HPDE6-E6E7 (cell line): Measurements from ENCODE around the gene ZNF677.
"Not testable (repeated sequence)": the region's sequence is repeated elsewhere in the genome, so short reads cannot be mapped to it uniquely, and the experiment has no call there.

Experiments used
- DNase-seq: peaks from one replicate; pipeline ENCODE4 v3.0.0; 2011; ENCODE audit warnings: missing footprints; ENCODE audit errors: extremely low spot score

The ZNF677 gene

GRCh38 chr19:53254411-53255341, at the start of gene ZNF677:
TSS of gene ZNF677 (minus strand) at chr19:53254873. CDS start at chr19:53251550, 3,323 bp downstream.
- DNase-seq = peak; percentile 77

GRCh38 chr19:53301341-53301740, 46.7 kb upstream of the ZNF677 start:
- DNase-seq = not testable (repeated sequence)

DNA sequence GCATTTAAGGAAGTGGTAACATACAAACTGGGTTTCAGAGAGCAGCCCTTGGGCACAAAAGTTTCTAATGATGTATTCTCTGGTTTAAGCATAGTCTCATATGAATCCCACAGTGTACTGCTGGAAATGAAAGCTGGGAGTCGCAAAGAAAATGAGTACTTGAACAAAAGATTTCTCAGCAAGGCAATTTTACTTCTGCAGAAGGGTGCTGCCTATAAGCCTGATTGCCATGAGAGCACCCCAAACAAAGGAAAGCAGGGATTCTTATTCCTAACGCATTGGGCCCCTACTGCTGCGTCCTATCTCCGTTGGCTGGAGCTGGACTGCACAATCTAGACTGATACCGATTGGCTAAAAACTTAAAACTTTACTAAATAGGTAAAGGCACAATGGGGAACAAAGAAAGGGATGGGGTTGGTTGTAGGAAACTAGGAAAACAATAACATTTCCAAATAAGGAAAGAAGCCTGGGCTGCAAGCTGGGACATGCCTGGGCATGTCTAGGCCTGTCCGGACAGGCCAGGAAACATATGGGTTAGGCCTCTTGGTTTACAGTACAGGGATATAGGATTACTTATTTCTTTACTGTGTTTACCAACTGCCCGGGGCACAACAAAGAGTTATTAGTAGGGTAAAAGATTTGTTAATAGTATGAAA, 40.2 kb upstream of the ZNF677 start:
- DNase-seq = no peak

- no peak for DNase-seq
These were observed 36.3 kb upstream of the ZNF677 start for GRCh38 chr19:53290758-53291549.

DNA sequence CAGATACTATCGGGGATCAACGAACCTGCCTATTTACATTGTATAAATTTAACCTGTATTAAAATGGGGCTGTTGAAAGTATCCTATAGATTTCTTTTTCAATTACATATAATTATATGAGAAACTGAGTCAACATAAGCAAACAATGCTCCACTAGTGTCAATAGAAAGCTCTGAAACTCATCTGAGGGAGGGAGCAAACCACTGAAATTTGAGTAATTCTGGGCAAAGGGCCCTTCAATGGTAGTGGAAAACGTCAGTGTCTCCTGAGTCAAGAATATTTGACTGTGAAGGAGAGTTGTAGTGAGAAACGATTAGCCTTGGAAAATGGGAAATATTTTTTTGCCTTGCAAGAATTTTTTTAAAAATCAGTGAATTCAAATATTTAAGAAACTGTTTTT, 30.4 kb upstream of the ZNF677 start:
- no peak for DNase-seq

DNA sequence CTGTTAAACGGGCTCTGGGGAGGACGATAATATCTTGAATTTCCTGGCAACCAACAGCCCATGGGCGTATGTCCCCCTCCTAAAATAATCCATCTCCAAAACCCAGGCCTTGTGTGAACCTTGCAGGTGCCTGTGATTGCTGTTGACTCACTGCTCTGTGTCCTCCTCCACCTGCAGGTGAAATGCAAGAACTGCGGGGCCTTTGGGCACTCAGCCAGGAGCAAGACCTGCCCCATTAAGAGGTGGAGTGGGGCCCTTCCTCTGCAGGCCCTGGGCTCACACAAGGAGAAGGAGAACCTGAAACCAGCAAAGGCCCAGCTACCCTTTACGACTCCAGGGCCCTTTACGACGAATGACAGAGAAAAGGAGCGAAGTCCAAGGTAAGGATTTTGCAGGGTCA, 27.3 kb upstream of the ZNF677 start:
- not testable (repeated sequence) for DNase-seq

- no peak for DNase-seq
These were observed 20.8 kb upstream of the ZNF677 start for GRCh38 chr19:53275480-53275879.

DNA sequence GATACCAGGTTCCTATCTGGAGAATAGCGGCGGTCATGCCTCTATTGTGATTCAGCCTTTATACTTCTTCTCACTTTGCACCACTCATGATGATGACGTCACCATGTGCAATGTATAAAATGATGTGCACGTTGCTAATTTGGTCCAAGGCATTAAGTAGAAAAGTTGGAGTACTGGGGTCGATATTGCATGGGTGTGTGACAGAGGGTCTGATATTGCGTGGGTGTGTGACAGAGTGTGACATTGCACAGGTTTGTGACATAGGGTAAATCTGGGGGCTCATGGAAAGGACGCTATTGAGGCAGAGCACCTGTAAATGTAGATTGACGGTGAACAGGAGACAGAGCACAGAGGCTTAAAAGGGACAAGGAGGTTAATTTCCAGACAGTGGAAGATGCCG, 17.4 kb upstream of the ZNF677 start:
- no peak for DNase-seq

GRCh38 chr19:53269861-53270260, 15.2 kb upstream of the ZNF677 start:
- not testable (repeated sequence) for DNase-seq

DNA sequence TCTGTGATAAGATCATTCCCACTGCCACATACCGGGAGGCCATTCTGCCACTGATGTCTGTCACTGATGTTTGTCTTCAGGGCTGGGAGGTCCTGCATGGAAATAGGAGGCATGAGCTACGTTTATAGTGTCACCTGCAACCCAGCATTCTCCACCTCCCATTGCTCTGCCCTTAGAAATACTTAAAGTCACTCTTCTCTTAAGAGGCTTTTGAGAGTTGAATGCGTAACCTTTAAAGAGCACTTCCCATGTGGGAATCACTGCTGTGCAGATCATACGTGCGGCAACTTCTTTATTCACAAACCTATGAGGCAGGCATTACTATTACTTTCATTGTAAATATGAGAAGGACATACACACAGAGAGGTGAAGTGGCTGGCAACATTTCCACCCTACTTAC, 12.9 kb upstream of the ZNF677 start, which contains the start of gene VN1R4:
VN1R4 (minus strand) TSS at position 101 of the 400 bp plus-strand sequence; CDS start at position 43, 58 bp downstream.
- DNase-seq = not testable (repeated sequence)

DNA sequence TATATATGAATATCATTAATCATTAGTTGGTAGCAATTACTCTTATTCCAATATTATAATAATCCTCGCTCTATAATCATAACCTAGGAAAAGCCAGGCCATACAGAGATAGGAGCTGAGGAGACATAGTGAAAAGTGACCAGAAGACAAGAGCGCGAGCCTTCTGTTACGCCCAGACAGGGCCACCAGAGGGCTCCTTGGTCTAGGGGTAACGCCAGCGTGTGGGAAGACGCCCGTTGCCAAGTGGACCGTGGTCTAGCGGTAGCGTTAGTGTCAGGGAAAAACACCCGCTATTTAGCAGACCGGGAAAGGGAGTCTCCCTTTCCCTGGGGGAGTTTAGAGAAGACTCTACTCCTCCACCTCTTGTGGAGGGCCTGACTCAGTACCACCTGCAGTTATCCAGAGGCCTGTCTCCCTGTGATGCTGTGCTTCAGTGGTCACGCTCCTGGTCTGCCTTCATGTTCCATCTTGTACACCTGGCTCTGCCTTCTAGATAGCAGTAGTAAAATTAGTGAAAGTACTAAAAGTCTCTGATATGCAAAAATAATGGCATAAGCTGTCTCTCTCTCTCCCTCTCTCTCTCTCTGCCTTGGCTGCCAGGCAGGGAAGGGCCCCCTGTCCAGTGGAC, 3.2 kb upstream of the ZNF677 start, which contains the start of gene VN1R2:
VN1R2 (plus strand) TSS at position 578 of the 628 bp plus-strand sequence. CDS start 84 bp downstream, outside the sequence.
- not testable (repeated sequence) for DNase-seq

GRCh38 chr19:53246498-53246897, 8.2 kb downstream of the ZNF677 start:
- no peak for DNase-seq

- no peak for DNase-seq
These were observed 17.4 kb downstream of the ZNF677 start for GRCh38 chr19:53237114-53237777.

GRCh38 chr19:53224606-53225005, 30.1 kb downstream of the ZNF677 start:
- no peak for DNase-seq

DNA sequence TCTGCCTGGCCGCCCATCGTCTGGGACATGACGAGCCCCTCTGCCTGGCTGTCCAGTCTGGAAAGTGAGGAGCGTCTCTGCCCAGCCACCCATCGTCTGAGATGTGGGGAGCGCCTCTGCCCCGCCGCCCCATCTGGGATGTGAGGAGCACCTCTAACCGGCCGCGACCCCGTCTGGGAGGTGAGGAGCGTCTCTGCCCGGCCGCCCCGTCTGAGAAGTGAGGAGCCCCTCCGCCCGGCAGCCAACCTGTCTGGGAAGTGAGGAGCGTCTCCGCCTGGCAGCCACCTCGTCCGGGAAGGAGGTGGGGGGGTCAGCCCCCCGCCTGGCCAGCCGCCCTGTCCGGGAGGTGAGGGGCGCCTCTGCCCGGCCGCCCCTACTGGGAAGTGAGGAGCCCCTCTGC, 32.0 kb downstream of the ZNF677 start:
- DNase-seq = not testable (repeated sequence)

DNA sequence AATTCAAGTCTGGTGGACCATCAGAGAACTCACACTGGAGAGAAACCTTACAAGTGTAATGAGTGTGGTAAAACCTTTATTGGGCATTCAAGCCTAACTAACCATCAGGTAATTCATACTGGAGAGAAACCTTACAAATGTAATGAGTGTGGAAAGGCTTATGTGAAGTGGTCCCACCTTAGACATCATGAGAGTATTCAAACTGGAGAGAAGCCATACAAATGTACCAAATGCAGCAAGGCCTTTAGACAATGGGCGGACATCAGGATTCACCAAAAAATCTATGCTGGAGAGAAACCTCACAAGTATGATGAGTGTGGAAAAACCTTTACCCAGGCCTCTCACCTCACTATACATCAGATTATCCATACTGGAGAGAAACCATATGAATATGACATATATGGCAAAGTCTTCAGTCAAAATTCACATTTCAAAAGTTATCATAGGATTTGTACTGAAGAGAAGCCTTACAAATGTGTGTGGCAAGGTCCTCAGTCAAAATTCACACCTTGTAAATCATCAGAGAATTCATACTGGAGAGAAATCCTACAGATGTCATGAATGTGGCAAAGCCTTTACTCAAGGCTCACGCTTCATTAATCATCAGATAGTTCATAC, 41.9 kb downstream of the ZNF677 start:
- DNase-seq = no peak

- DNase-seq = not testable (repeated sequence)
These were observed 43.1 kb downstream of the ZNF677 start for GRCh38 chr19:53211554-53211953.

DNA sequence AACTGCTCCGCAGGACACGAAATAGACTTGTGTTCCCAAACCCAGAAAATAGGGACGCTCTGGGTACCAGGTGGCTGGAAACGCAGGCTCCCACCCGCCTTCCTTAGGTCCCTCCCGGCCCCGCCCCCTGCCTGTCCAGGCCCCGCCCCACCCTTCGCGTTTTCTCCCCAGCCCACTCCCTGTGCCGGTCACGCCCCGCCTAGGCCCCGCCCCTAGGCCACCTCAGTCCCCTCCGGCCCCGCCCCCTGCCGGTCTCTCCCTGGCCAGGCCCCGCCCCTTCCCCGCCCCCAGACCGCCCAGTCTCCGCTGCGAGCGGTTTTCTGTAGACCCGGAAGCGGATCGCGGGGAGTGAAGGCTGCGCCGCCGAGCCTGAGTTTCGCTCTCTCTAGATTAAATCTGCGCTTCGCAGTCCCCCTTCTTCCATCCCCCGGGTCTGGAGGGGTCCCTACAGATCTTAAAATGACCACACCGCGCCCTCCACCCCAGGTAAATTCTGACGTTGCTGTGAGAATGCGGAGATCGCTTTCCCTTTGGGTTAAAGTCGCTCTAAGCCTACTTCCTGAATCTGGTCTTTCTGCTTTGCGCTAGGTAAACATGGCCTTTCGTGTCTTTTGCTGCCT, 57.8 kb downstream of the ZNF677 start:
- DNase-seq = peak; percentile 82

DNA sequence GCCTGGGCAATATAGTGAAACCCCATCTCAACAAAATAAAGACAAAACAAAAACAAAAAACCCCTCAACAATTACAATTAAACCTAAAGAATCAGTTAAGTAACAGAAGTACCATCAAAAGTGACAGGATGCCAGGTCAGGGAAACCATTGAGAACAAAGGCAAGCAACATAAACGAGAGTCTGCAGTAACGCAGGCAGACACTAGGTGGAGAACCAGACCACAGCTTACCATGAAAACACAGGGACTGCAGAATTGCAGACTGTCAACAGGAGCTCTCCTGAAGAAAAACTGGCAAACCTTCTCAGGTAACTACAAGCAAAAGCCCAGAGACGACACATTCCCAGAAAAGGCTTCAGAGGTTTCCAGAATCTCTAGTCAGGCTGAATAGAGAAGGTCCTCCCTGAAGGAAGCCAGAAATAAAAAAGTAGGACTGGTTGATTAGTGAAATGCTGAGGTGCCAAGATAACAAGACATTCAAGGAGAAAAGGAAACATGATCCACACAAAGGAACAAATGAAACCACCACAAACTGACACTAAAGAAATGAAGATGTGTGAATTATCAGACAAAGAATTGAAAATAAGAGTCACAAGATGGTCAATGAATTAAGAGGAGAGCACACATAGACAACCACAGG, 59.3 kb downstream of the ZNF677 start:
- DNase-seq = peak; percentile 75
